Endothelial cell of umbilical vein (primary cell): ENCODE results near the gene MFN2. TPM values are rescaled to one million over a fixed set of nuclear protein-coding genes. Genes with fewer than 3 reads are reported as not detected.

Experiments
- BruUV-seq: library from RNA; stranded (reverse); fragments of 400-500 nt; replicated peaks from 2 replicates; lab custom pipeline; 2021; lab: Mats Ljungman, UMichigan
- CTCF ChIA-PET: fragments of 300-600, 350-600 bp; sonication (Branson Sonifier 250); formaldehyde crosslinking; loops from one replicate; lab custom pipeline; 2021; ENCODE audit warnings: antibody characterized with exemption, inconsistent platforms; lab: Charles Lee
- POLR2A ChIA-PET: fragments of 300-600, 350-600 bp; sonication (Branson Sonifier 250); formaldehyde crosslinking; loops from one replicate; lab custom pipeline; 2021; ENCODE audit warnings: antibody characterized with exemption, inconsistent platforms; lab: Charles Lee
- DNase-seq: peaks from one replicate; pipeline ENCODE4 v3.0.0-alpha.2; 2011; ENCODE audit warnings: low read depth, low spot score
- FAIRE-seq: peaks from 2 replicates; lab custom pipeline; 2011; peaks lifted over from hg19 to GRCh38; lab: Jason Lieb, UNC
- H2AFZ ChIP-seq: 2 replicates; pipeline ENCODE4 v1.6.0; 2012; ENCODE audit warnings: low read depth, low read length, control low read depth, inconsistent platforms
- H3K27ac ChIP-seq: 2 replicates; pipeline ENCODE4 v1.5.1; 2011; ENCODE audit warnings: low read depth, mild to moderate bottlenecking, control low read depth, low read length, moderate library complexity; ENCODE audit not compliant: insufficient read depth
- H3K27me3 ChIP-seq, 2 experiments: 2 replicates each; pipeline versions ENCODE4 v1.6.0 to v1.6.1; 2011; ENCODE audit warnings: low read length in 2 of 2, mixed read lengths in 1 of 2; ENCODE audit not compliant: control insufficient read depth in 2 of 2, insufficient read depth in 2 of 2
- H3K36me3 ChIP-seq, 2 experiments: 2 replicates in 1 of 2; 3 replicates in 1 of 2; pipeline ENCODE4 v1.5.1; 2011; ENCODE audit warnings: low read length in 2 of 2, mild to moderate bottlenecking in 1 of 2, moderate library complexity in 1 of 2; ENCODE audit not compliant: control insufficient read depth in 2 of 2, insufficient read depth in 2 of 2; ENCODE audit errors: extremely low read depth in 1 of 2
- H3K4me1 ChIP-seq: 3 replicates; pipeline ENCODE4 v1.5.1; 2011; ENCODE audit warnings: mild to moderate bottlenecking, low read length; ENCODE audit not compliant: control insufficient read depth, insufficient read depth; ENCODE audit errors: extremely low read depth
- H3K4me2 ChIP-seq: 2 replicates; pipeline ENCODE4 v1.6.1; 2011; ENCODE audit warnings: low read length, control low read depth, mixed read lengths; ENCODE audit not compliant: insufficient read depth
- H3K4me3 ChIP-seq, 3 experiments: fragments of 200-600 bp in 1 of 3; sonication (generic), shearing (Covaris generic) in 1 of 3; replicated peaks in 1 of 3; 2 replicates each; pipeline ENCODE4 v1.5.1; 2011 to 2016; ENCODE audit warnings: control low read depth in 3 of 3, low read length in 3 of 3, mild to moderate bottlenecking in 2 of 3, inconsistent platforms in 1 of 3, low read depth in 1 of 3, moderate library complexity in 1 of 3; ENCODE audit not compliant: insufficient read depth in 1 of 3
- H3K79me2 ChIP-seq: 2 replicates; pipeline ENCODE4 v1.6.0; 2012; ENCODE audit warnings: low read length, inconsistent platforms; ENCODE audit not compliant: control insufficient read depth, insufficient read depth
- H3K9ac ChIP-seq: replicated peaks from 2 replicates; pipeline ENCODE3; 2011; ENCODE audit warnings: low read length, control low read depth; ENCODE audit not compliant: insufficient read depth; ENCODE audit errors: extremely low read depth
- H3K9me1 ChIP-seq: replicated peaks from 3 replicates; pipeline ENCODE4 v1.6.0; 2011; ENCODE audit warnings: mild to moderate bottlenecking, low read length; ENCODE audit not compliant: control insufficient read depth, insufficient read depth; ENCODE audit errors: extremely low read depth
- H3K9me3 ChIP-seq: replicated peaks from 2 replicates; pipeline ENCODE4 v1.5.1; 2012; ENCODE audit warnings: low read length, inconsistent platforms; ENCODE audit not compliant: control insufficient read depth, insufficient read depth
- H4K20me1 ChIP-seq: replicated peaks from 2 replicates; pipeline ENCODE3; 2011; ENCODE audit warnings: mild to moderate bottlenecking, low read length; ENCODE audit not compliant: control insufficient read depth, insufficient read depth; ENCODE audit errors: extremely low read depth
- CTCF ChIP-seq, 2 donors: IDR thresholded peaks; 1 replicate in 1 of 2; 2 replicates in 1 of 2; pipeline ENCODE4 v1.5.1; 2011; ENCODE audit warnings: low read length in 2 of 2, mild to moderate bottlenecking in 2 of 2, moderate library complexity in 2 of 2, control low read depth in 1 of 2, inconsistent platforms in 1 of 2, low read depth in 1 of 2; ENCODE audit not compliant: insufficient read depth in 1 of 2; ENCODE audit errors: extremely low read depth in 1 of 2
- EZH2 ChIP-seq: IDR thresholded peaks from 2 replicates; pipeline ENCODE4 v1.6.1; 2012; ENCODE audit warnings: borderline replicate concordance, low read depth, mild to moderate bottlenecking, moderate library complexity, low read length, inconsistent platforms; ENCODE audit not compliant: severe bottlenecking
- FOS ChIP-seq: IDR thresholded peaks from 2 replicates; pipeline ENCODE4 v1.6.1; 2011; ENCODE audit warnings: mild to moderate bottlenecking, low read length, moderate library complexity, borderline replicate concordance; ENCODE audit not compliant: insufficient read depth
- GATA2 ChIP-seq: IDR thresholded peaks from 2 replicates; pipeline ENCODE4 v1.7.0; 2011; ENCODE audit warnings: low read depth, mild to moderate bottlenecking, moderate library complexity, mixed read lengths, low read length; ENCODE audit not compliant: insufficient read length, insufficient read depth
- JUN ChIP-seq: IDR thresholded peaks from 2 replicates; pipeline ENCODE4 v1.6.1; 2011; ENCODE audit warnings: borderline replicate concordance, low read depth; ENCODE audit not compliant: insufficient read length, insufficient read depth
- MAX ChIP-seq: IDR thresholded peaks from 2 replicates; pipeline ENCODE4 v1.6.1; 2011; ENCODE audit not compliant: insufficient read depth, insufficient read length
- MYC ChIP-seq: IDR thresholded peaks from one replicate; pipeline ENCODE4 v1.6.1; 2011; ENCODE audit warnings: mild to moderate bottlenecking, low read depth, low read length
- POLR2A ChIP-seq: IDR thresholded peaks from 2 replicates; pipeline ENCODE4 v1.6.1; 2012; ENCODE audit warnings: low read depth, mild to moderate bottlenecking, control low read depth, low read length
- POLR2AphosphoS5 ChIP-seq: IDR thresholded peaks from 2 replicates; pipeline ENCODE4 v1.6.1; 2012; ENCODE audit warnings: low read depth, mild to moderate bottlenecking, control low read depth, low read length, moderate library complexity; ENCODE audit not compliant: insufficient read depth
- dilution Hi-C: fragments of 300-500 bp; cut with MboI; formaldehyde crosslinking; loops from one replicate; pipeline ENCODE4 v1.15.0; 2019; ENCODE audit warnings: low sequenced_read_pairs; ENCODE audit not compliant: extremely low pct_ligation_motif_present
- intact Hi-C: fragments of 100-400 bp; cut with micrococcal nuclease; formaldehyde crosslinking; loops from one replicate; pipeline ENCODE4 v1.10.0; 2022
- polyA plus RNA-seq, 4 experiments: library from polyadenylated mRNA; depleted of rRNA in 3 of 4; stranded (reverse) in 3 of 4; unstranded in 1 of 4; fragments of >200 nt; gene quantifications; 2 replicates each; pipeline versions ENCODE4 v1.2.1 to v1.2.3, GENCODE V29; 2011 to 2012; ENCODE audit warnings: missing spikeins in 1 of 4
- total RNA-seq: library from RNA; stranded (reverse); gene quantifications from 2 replicates; pipeline ENCODE4 v1.2.3, GENCODE V29; 2021

MFN2 gene
- total and polyA plus RNA-seq, 2 donors (not counting 3 experiments of a cell fraction or from before 2014, with no cell fraction given) = 51.4 to 82.4 TPM

- dilution Hi-C loops (no loop called here), intact Hi-C loops (no loop called here)
- H3K9me3 ChIP-seq = no peaks in the 10 kb centered on the region
- peaks cover 16% of the 10 kb centered on the region for H3K4me1 ChIP-seq
- H2AFZ ChIP-seq = no peak overlapping the region
- no peaks in the 10 kb centered on the region for H4K20me1 ChIP-seq
- no peak overlapping the region for H3K27ac ChIP-seq
- TF ChIP-seq MAX (no peak), POLR2AphosphoS5 (no peak), MYC (no peak), GATA2 (no peak), CTCF (IDR thresholded peaks at IDR 0.05; ENCODE audit: extremely low read depth in 1 of 2, insufficient read depth in 1 of 2, low read depth in 1 of 2, low read length in 2 of 2) (no peak), EZH2 (no peak), POLR2A (no peak), JUN (no peak), FOS (no peak)
- H3K4me2 ChIP-seq = no peak overlapping the region
- ChIA-PET CTCF (interaction anchor here (0.9 kb wide), 1 partner anchor 11 kb away, joined by 3 read pairs; no protein-coding TSS in a partner anchor), POLR2A (no interaction called here)
- no peaks in the 10 kb centered on the region for H3K27me3 ChIP-seq
- H3K36me3 ChIP-seq = peaks cover 5 to 21% of the 10 kb centered on the region in 2 experiments
- H3K79me2 ChIP-seq = peaks cover 27% of the 10 kb centered on the region
- no peaks in the 10 kb centered on the region for H3K9me1 ChIP-seq
- FAIRE-seq (no peak), DNase-seq (no peak)
- H3K4me3 ChIP-seq = no peak overlapping the region
- no peak overlapping the region for H3K9ac ChIP-seq
- no TSS peak for BruUV-seq
Observed at GRCh38 chr1:11978301-11978700, 1.9 kb upstream of the MFN2 start.
